Measurements from ENCODE around the gene DOCK2.
"Not testable (repeated sequence)": the region's sequence is repeated elsewhere in the genome, so short reads cannot be mapped to it uniquely, and the experiment has no call there.

The DOCK2 gene

GRCh38 chr5:169748174-169748573 is 111.1 kb downstream of the DOCK2 start:
- Histone ChIP-seq H3K36me3 (ENCODE audit: insufficient read depth) (no peaks in the 10 kb centered on the region), H4K20me1 (ENCODE audit: insufficient read depth) (no peaks in the 10 kb centered on the region), H3K27ac (no peak overlapping the region), H3K27me3 (ENCODE audit: insufficient read depth, low read depth) (no peaks in the 10 kb centered on the region), H3K9ac (no peak overlapping the region), H3K4me2 (no peak overlapping the region), H2AFZ (ENCODE audit: low read depth) (no peak overlapping the region), H3K4me1 (ENCODE audit: low read depth, poor library complexity, severe bottlenecking) (peaks cover 20% of the 10 kb centered on the region), H3K4me3 (IDR thresholded peaks at IDR 0.05; ENCODE audit: insufficient read depth, low read depth, low read length) (no peak overlapping the region), H3K79me2 (ENCODE audit: insufficient read depth, low read depth) (no peaks in the 10 kb centered on the region)
- TF ChIP-seq, protein P1, sequence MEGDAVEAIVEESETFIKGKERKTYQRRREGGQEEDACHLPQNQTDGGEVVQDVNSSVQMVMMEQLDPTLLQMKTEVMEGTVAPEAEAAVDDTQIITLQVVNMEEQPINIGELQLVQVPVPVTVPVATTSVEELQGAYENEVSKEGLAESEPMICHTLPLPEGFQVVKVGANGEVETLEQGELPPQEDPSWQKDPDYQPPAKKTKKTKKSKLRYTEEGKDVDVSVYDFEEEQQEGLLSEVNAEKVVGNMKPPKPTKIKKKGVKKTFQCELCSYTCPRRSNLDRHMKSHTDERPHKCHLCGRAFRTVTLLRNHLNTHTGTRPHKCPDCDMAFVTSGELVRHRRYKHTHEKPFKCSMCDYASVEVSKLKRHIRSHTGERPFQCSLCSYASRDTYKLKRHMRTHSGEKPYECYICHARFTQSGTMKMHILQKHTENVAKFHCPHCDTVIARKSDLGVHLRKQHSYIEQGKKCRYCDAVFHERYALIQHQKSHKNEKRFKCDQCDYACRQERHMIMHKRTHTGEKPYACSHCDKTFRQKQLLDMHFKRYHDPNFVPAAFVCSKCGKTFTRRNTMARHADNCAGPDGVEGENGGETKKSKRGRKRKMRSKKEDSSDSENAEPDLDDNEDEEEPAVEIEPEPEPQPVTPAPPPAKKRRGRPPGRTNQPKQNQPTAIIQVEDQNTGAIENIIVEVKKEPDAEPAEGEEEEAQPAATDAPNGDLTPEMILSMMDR (conservative IDR thresholded peaks at IDR 0.05; ENCODE audit: low read depth, low read length): no peak

- H3K4me1 ChIP-seq (ENCODE audit: low read depth, poor library complexity, severe bottlenecking): peaks cover 20% of the 10 kb centered on the region
- no peaks in the 10 kb centered on the region for H3K27me3 ChIP-seq (ENCODE audit: insufficient read depth, low read depth)
- no peak overlapping the region for H2AFZ ChIP-seq (ENCODE audit: low read depth)
- no peaks in the 10 kb centered on the region for H3K36me3 ChIP-seq (ENCODE audit: insufficient read depth)
- H3K4me2 ChIP-seq: no peak overlapping the region
- H3K79me2 ChIP-seq (ENCODE audit: insufficient read depth, low read depth): no peaks in the 10 kb centered on the region
- TF ChIP-seq, protein P1 (conservative IDR thresholded peaks at IDR 0.05; ENCODE audit: low read depth, low read length): no peak
- no peak overlapping the region for H3K27ac ChIP-seq
- H3K9ac ChIP-seq: no peak overlapping the region
- no peaks in the 10 kb centered on the region for H4K20me1 ChIP-seq (ENCODE audit: insufficient read depth)
- H3K4me3 ChIP-seq (IDR thresholded peaks at IDR 0.05; ENCODE audit: insufficient read depth, low read depth, low read length): no peak overlapping the region
Measured at GRCh38 chr5:169749295-169749694, 112.2 kb downstream of the DOCK2 start.

GRCh38 chr5:169751490-169751889 is 114.4 kb downstream of the DOCK2 start:
- H3K4me3 ChIP-seq (IDR thresholded peaks at IDR 0.05; ENCODE audit: insufficient read depth, low read depth, low read length): no peak overlapping the region
- no peak overlapping the region; the same call in 1 of the 2 replicates for H3K27ac ChIP-seq
- no peak overlapping the region for H3K4me2 ChIP-seq
- peaks cover 20% of the 10 kb centered on the region for H3K4me1 ChIP-seq (ENCODE audit: low read depth, poor library complexity, severe bottlenecking)
- H3K36me3 ChIP-seq (ENCODE audit: insufficient read depth): no peaks in the 10 kb centered on the region
- no peaks in the 10 kb centered on the region for H3K79me2 ChIP-seq (ENCODE audit: insufficient read depth, low read depth)
- TF ChIP-seq, protein P1 (conservative IDR thresholded peaks at IDR 0.05; ENCODE audit: low read depth, low read length): no peak
- H4K20me1 ChIP-seq (ENCODE audit: insufficient read depth): no peaks in the 10 kb centered on the region
- H3K9ac ChIP-seq: no peak overlapping the region
- no peak overlapping the region for H2AFZ ChIP-seq (ENCODE audit: low read depth)
- no peaks in the 10 kb centered on the region for H3K27me3 ChIP-seq (ENCODE audit: insufficient read depth, low read depth)

DNA sequence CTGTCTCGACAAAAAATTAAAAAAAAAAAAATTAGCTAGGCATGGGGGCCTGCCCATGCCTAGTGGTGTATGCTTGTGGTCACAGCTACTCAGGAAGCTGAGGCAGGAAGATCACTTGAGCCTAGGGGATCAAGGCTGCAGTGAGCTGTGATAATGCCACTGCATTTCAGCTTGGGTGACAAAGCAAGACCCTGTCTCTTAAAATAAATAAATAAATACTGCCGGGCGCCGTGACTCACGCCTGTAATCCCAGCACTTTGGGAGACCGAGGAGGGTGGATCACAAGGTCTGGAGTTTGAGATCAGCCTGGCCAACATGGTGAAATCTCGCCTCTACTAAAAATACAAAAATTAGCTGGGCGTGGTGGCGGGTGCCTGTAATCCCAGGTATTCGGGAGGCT is 115.5 kb downstream of the DOCK2 start:
- H3K4me1 ChIP-seq (ENCODE audit: low read depth, poor library complexity, severe bottlenecking): peaks cover 20% of the 10 kb centered on the region
- not testable (repeated sequence) for H3K4me2 ChIP-seq; H3K79me2 ChIP-seq (ENCODE audit: insufficient read depth, low read depth); H3K27ac ChIP-seq; H2AFZ ChIP-seq (ENCODE audit: low read depth); H3K4me3 ChIP-seq (IDR thresholded peaks at IDR 0.05; ENCODE audit: insufficient read depth, low read depth, low read length); H3K27me3 ChIP-seq (ENCODE audit: insufficient read depth, low read depth); H4K20me1 ChIP-seq (ENCODE audit: insufficient read depth); H3K36me3 ChIP-seq (ENCODE audit: insufficient read depth); H3K9ac ChIP-seq

DNA sequence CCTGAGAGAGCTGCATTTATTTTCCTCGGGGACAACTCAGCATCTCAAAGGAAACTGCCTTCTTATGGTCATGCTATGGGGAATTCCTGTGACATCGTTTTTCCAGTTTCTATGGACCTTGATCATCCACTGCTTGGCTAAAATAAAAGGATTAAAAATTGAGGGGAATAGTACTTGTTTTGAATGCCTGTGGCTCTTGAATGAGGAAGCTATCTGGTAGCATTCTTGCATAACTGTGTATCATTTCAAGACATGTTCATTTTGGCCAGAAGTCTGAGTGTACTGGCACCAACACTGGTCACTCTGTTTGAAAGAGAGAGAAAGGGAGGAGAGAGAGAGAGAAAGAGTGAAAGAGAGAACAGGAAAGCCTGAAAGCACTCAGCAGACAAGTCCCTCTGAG is 116.7 kb downstream of the DOCK2 start:
- H3K27me3 ChIP-seq (ENCODE audit: insufficient read depth, low read depth): no peaks in the 10 kb centered on the region
- H3K9ac ChIP-seq: no peak overlapping the region
- H3K36me3 ChIP-seq (ENCODE audit: insufficient read depth): no peaks in the 10 kb centered on the region
- no peak overlapping the region for H3K4me3 ChIP-seq (IDR thresholded peaks at IDR 0.05; ENCODE audit: insufficient read depth, low read depth, low read length)
- TF ChIP-seq, protein P1 (conservative IDR thresholded peaks at IDR 0.05; ENCODE audit: low read depth, low read length): no peak
- no peak overlapping the region for H2AFZ ChIP-seq (ENCODE audit: low read depth)
- H3K4me2 ChIP-seq: no peak overlapping the region
- H3K79me2 ChIP-seq (ENCODE audit: insufficient read depth, low read depth): no peaks in the 10 kb centered on the region
- no peaks in the 10 kb centered on the region for H4K20me1 ChIP-seq (ENCODE audit: insufficient read depth)
- no peak overlapping the region for H3K27ac ChIP-seq
- peaks cover 20% of the 10 kb centered on the region for H3K4me1 ChIP-seq (ENCODE audit: low read depth, poor library complexity, severe bottlenecking)

Measured in KMS-11 (cell line).